Fibroblast of mammary gland (primary cell): ENCODE measurements around the gene POLR2L.

Experiments used
- DNase-seq: peaks from one replicate; pipeline ENCODE4 v3.0.0-alpha.2; 2010; ENCODE audit warnings: low read depth
- H3K4me3 ChIP-seq: 2 replicates; pipeline ENCODE4 v1.5.1; 2011; ENCODE audit warnings: low read depth, mild to moderate bottlenecking, low read length, moderate library complexity; ENCODE audit not compliant: control insufficient read depth
- CTCF ChIP-seq: conservative IDR thresholded peaks from 2 replicates; pipeline ENCODE4 v1.5.1; 2011; ENCODE audit warnings: low read depth, low read length, inconsistent platforms; ENCODE audit not compliant: control insufficient read depth, insufficient read depth

POLR2L gene

DNA sequence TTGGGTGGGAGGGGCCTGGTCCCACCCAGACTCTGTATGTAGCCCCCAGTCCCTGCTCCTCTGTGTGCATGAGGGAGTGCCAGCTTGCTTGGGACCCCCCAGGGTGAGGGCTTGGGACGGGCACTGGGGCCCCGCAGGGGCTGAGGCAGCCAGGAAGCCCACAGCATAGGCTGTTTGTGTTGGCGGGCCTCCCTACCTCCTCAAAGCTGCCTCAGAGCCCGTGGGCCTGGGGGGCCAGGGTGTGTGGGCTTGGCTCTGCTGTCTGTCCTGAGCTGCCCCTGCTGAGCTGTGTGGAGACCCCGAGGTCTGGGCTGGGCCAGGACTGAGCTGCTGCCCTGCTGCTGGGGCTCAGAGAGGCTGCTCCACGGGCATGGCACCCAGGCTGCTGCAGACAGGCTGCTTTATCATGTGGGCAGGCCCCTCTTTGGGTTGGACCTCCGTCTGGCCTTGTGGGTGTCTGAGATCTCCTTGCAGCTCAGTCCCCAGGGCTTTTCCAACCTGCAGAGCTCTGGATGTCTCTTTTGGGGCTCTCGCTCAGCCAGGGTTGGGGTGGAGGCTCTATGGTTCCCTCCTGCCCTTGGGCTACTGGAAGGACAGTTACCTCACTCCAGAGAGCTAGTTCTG lies 3.7 kb upstream of the POLR2L start:
- no peak for DNase-seq
- no peak overlapping the region for H3K4me3 ChIP-seq
- TF ChIP-seq CTCF: no peak

GRCh38 chr11:844693-845644 lies 2.6 kb upstream of the POLR2L start:
- DNase-seq: peak; percentile 94
- peak overlapping the region; percentile 94 for H3K4me3 ChIP-seq
- no peak for TF ChIP-seq CTCF

DNA sequence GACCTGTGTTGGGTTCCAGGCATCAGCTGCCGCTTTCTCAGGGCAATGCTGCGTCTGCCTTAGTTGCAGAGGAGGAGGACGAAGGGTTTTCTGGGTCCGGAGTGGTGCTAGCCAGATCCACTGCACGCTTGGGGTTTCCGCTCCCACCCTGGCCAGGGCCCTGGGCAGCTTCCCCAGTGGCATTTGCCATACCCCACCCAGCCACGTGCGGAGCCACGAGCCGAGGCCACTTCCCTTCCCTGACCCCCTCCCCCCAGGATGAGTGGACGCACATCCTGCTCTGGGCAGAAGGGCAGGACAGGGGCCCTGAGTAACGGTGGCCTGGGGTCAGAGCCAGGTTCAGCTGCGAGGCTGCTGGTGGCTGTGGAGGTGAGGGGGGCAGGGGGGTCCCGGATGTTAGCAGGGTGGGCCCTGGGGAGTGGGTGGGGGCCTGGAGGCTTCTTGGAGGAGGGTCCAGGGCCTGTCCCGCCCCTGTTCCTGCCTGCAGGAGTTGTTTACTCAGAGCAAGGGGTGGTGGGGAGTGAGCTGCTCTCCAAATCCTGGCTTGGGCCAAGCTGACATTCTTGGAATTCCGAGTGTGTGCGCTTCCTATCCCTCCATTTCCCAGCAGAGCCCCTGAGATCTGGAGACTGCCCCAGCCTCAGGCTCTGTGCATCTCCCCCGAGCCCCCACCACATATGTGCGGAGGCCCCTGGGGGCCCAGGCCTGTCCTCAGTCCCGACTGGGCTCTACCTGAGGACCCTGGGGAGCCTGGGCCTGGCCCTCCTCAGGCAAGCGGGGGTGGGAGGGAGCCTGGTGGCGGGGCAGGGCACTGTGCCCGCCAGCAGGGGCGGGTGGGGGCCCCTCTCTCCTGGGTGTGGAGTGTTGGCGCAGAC lies 1.7 kb upstream of the POLR2L start:
- DNase-seq: peak; percentile 94
- H3K4me3 ChIP-seq: peak overlapping the region; percentile 94
- TF ChIP-seq CTCF: no peak

GRCh38 chr11:843086-843734 lies 881 bp upstream of the POLR2L start:
- H3K4me3 ChIP-seq: peak overlapping the region; percentile 94
- DNase-seq: no peak
- no peak for TF ChIP-seq CTCF

DNA sequence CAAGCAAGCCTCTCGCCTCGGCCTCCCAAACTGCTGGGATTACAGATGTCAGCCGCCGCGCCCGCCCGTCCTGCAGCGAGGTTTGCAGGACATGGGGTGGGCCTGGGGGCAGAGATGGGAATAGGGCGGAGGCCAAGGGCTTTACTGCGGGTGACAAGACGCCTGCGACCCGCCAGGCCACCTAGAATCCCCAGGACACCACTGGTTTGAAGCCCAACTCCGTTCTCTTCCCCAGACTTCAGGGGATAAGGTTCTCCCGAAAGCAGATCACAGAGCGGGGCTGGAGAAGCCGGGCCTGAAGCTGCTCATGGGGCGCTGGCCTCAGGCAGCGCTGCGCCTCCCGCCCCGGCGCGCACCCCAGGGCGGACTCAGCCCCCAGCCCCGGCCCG lies 354 bp downstream of the POLR2L start:
- H3K4me3 ChIP-seq: peak overlapping the region; percentile 94
- no peak for TF ChIP-seq CTCF
- DNase-seq: no peak
